Smooth muscle cell (in vitro differentiated cells): ENCODE results near the gene SESN3. TPM values are rescaled to one million over a fixed set of nuclear protein-coding genes. Genes with fewer than 3 reads are reported as not detected.

Source experiments
- DNase-seq: peaks from one replicate; lab custom pipeline; 2025; ENCODE audit not compliant: unreplicated experiment; lab: John Stamatoyannopoulos, UW
- H2AFZ ChIP-seq: fragments of 200-600 bp; sonication (generic); 2 replicates; pipeline ENCODE4 v1.6.0; 2016; ENCODE audit warnings: antibody characterized with exemption, low read depth, mild to moderate bottlenecking
- H3F3A ChIP-seq: fragments of 200-600 bp; sonication (generic); 2 replicates; pipeline ENCODE4 v1.6.0; 2017; ENCODE audit warnings: antibody characterized with exemption, low read depth
- H3K27ac ChIP-seq: fragments of 200-600 bp; sonication (generic); 2 replicates; pipeline ENCODE4 v1.5.1; 2016; ENCODE audit warnings: low read depth, mild to moderate bottlenecking
- H3K27me3 ChIP-seq: fragments of 200-600 bp; sonication (generic); 2 replicates; pipeline ENCODE4 v1.6.1; 2016; ENCODE audit warnings: low read depth, mild to moderate bottlenecking
- H3K36me3 ChIP-seq: fragments of 200-600 bp; sonication (generic); 2 replicates; pipeline ENCODE4 v1.5.1; 2016; ENCODE audit warnings: low read depth
- H3K4me1 ChIP-seq: fragments of 200-600 bp; sonication (generic); 2 replicates; pipeline ENCODE4 v1.5.1; 2016; ENCODE audit warnings: low read depth
- H3K4me2 ChIP-seq: fragments of 200-600 bp; sonication (generic); 2 replicates; pipeline ENCODE4 v1.6.0; 2016; ENCODE audit warnings: mild to moderate bottlenecking
- H3K4me3 ChIP-seq: fragments of 200-600 bp; sonication (generic); 2 replicates; pipeline ENCODE4 v1.5.1; 2016; ENCODE audit warnings: mild to moderate bottlenecking
- H3K79me2 ChIP-seq: fragments of 200-600 bp; sonication (generic); 2 replicates; pipeline ENCODE4 v1.6.0; 2016; ENCODE audit warnings: low read depth, mild to moderate bottlenecking
- H3K9ac ChIP-seq: fragments of 200-600 bp; sonication (generic); 2 replicates; pipeline ENCODE4 v1.6.0; 2016; ENCODE audit warnings: low read depth
- H3K9me3 ChIP-seq: fragments of 200-600 bp; sonication (generic); replicated peaks from 2 replicates; pipeline ENCODE4 v1.5.1; 2016; ENCODE audit warnings: low read depth
- H4K20me1 ChIP-seq: fragments of 200-600 bp; sonication (generic); 2 replicates; pipeline ENCODE4 v1.6.0; 2016; ENCODE audit warnings: low read depth
- CTCF ChIP-seq: fragments of 200-600 bp; sonication (generic); IDR thresholded peaks from 2 replicates; pipeline ENCODE4 v1.5.1; 2017; ENCODE audit warnings: borderline replicate concordance, mild to moderate bottlenecking, antibody characterized with exemption; ENCODE audit not compliant: insufficient read depth, poor library complexity, severe bottlenecking
- WGBS: methylation state at CpG from one replicate; pipeline ENCODE4 v1.1.7; 2016; ENCODE audit warnings: low lambda C conversion rate; 5-methylcytosine and 5-hydroxymethylcytosine counted together
- polyA plus RNA-seq: library from polyadenylated mRNA; unstranded; fragments of >200 nt; fragmentation: Nextera tagmentation; extraction: Ambion mirVana; gene quantifications from 2 replicates; pipeline ENCODE4 v1.2.1, GENCODE V29; 2016
- total RNA-seq: library from RNA; depleted of rRNA; stranded (reverse); fragments of >200 nt; gene quantifications from 2 replicates; pipeline ENCODE4 v1.2.3, GENCODE V29; 2014

Gene SESN3
- total and polyA plus RNA-seq, 2 experiments from 2014 or later = 20.4 to 374 TPM

GRCh38 chr11:95267601-95268213 is 36.7 kb upstream of the SESN3 start:
- Histone ChIP-seq H3K4me3 (no peak overlapping the region), H3K4me1 (no peaks in the 10 kb centered on the region), H3K36me3 (no peaks in the 10 kb centered on the region), H3K79me2 (no peaks in the 10 kb centered on the region), H2AFZ (no peak overlapping the region), H3K4me2 (no peak overlapping the region), H3K27ac (no peak overlapping the region), H3K27me3 (no peaks in the 10 kb centered on the region), H3F3A (no peaks in the 10 kb centered on the region), H4K20me1 (no peaks in the 10 kb centered on the region), H3K9me3 (no peaks in the 10 kb centered on the region), H3K9ac (no peak overlapping the region)
- no peak for TF ChIP-seq CTCF
- DNase-seq = no peak
- WGBS = 40% methylated on average over 1 of the region's 1 CpG

- Histone ChIP-seq H3K9me3 (no peaks in the 10 kb centered on the region), H3K4me1 (no peaks in the 10 kb centered on the region), H3K27me3 (no peaks in the 10 kb centered on the region), H3K4me3 (no peak overlapping the region), H3K9ac (no peak overlapping the region), H2AFZ (peak overlapping the region; percentile 26), H3F3A (no peaks in the 10 kb centered on the region), H3K79me2 (no peaks in the 10 kb centered on the region), H4K20me1 (no peaks in the 10 kb centered on the region), H3K36me3 (no peaks in the 10 kb centered on the region), H3K4me2 (peak overlapping the region; percentile 12), H3K27ac (no peak overlapping the region)
- DNase-seq = no peak
- WGBS = 48% methylated on average over 6 of the region's 6 CpGs
- TF ChIP-seq CTCF = no peak
These were observed 35.9 kb upstream of the SESN3 start for GRCh38 chr11:95266751-95267374.

- no peak for TF ChIP-seq CTCF
These were observed 33.9 kb upstream of the SESN3 start for GRCh38 chr11:95264881-95265280.

More at GRCh38 chr11:95264881-95265280, 33.9 kb upstream of the SESN3 start:
- no peak overlapping the region for H3K27ac ChIP-seq
- no peak overlapping the region for H3K4me2 ChIP-seq
- no peaks in the 10 kb centered on the region for H3K27me3 ChIP-seq
- H3F3A ChIP-seq = no peaks in the 10 kb centered on the region
- no peaks in the 10 kb centered on the region for H3K4me1 ChIP-seq
- H3K4me3 ChIP-seq = no peak overlapping the region
- no peak overlapping the region for H2AFZ ChIP-seq
- no peaks in the 10 kb centered on the region for H3K36me3 ChIP-seq
- no peak overlapping the region for H3K9ac ChIP-seq
- 86% methylated on average over 8 of the region's 8 CpGs for WGBS
- H3K9me3 ChIP-seq = no peaks in the 10 kb centered on the region
- H3K79me2 ChIP-seq = no peaks in the 10 kb centered on the region
- DNase-seq = no peak
- H4K20me1 ChIP-seq = no peaks in the 10 kb centered on the region
